ENCODE measurements around the gene MGLL. TPM values are rescaled to one million over a fixed set of nuclear protein-coding genes. Genes with fewer than 3 reads are reported as not detected.
A peak's percentile ranks its signal among the peaks of the same experiment; 100 is the strongest.

Gene MGLL
- total RNA-seq, 2 experiments from 2014 or later = 0.28 to 0.29 TPM

DNA sequence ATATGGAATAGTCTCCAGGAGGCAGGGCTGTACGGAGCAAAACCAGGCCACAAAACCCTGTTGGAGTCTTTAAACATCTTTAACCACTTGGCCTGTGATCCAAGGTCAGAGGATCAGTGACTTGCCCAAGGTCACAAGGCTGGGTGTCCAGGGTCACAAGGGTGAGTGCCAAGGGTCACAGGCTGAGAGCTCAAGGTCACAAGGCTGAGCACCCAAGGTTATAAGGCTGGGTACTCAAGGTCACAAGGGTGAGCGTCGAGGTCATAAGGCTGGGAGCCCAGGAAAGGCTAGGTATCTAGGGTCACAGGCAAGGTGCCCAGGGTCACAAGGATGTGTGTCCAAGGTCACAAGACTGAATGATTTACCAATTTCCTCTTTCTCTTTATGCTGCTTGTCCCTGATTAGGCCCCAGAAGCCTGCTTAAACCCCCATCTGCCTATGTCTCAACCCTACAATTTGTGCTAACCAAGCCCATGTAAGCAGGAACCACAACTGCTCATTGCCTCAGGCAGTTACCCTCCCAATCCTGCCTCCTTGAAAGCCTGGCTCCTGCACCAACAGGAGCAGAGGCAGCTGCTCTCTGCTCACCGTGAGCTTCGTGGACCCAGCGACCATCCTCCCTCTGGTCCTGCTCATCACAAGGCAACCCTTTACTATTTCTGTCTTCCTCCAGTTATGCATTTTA lies 51.5 kb downstream of the MGLL start:
- Mint-ChIP-seq H3K4me3 (no peak overlapping the region), H3K27me3 (no peaks in the 10 kb centered on the region), H3K36me3 (peaks cover 1% of the 10 kb centered on the region), H3K27ac (no peak overlapping the region), H3K9me3 (peaks cover 7% of the 10 kb centered on the region), H3K4me1 (peaks cover 5% of the 10 kb centered on the region)
- no peak for DNase-seq

DNA sequence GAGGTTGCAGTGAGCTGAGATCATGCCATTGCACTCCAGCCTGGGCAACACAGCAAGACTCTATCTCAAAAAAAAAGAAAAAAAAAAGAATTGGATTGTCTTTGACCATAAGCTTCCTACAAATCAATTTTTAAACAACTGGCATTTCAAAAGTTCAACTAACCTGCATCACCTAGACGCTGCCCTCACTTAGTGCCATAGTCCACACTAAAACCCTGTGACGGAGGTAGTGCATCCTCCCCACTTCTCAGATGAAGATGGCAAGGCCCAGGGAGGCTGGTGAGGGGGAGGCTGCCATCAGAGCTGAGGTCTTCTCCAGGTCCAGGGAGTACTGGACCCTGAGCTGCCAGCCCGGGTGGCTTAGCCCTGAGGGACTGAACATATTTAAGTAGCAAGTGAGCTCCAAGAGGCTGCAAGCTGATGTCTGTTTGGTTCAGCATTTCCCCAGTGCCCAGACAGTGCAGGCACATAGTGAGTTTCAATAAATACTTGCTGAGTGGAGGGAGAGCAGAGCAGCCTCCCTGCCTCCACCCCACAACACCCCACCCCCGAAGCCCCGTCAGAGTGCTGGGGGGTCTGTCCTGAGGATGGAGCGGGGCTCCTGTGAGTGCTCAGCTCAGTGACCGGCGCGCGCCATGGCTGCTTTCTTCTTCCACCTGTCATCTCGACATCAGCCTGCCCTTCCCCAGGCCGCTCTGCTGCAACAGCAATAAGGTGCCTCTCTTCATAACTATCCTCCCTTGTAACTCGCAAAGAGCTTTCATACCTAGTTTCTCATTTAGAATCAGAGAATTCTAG lies 52.8 kb downstream of the MGLL start:
- Mint-ChIP-seq H3K27me3 (no peaks in the 10 kb centered on the region), H3K4me3 (no peak overlapping the region), H3K27ac (no peak overlapping the region), H3K36me3 (peaks cover 1% of the 10 kb centered on the region), H3K4me1 (no peaks in the 10 kb centered on the region), H3K9me3 (peaks cover 7% of the 10 kb centered on the region)
- DNase-seq = no peak

DNA sequence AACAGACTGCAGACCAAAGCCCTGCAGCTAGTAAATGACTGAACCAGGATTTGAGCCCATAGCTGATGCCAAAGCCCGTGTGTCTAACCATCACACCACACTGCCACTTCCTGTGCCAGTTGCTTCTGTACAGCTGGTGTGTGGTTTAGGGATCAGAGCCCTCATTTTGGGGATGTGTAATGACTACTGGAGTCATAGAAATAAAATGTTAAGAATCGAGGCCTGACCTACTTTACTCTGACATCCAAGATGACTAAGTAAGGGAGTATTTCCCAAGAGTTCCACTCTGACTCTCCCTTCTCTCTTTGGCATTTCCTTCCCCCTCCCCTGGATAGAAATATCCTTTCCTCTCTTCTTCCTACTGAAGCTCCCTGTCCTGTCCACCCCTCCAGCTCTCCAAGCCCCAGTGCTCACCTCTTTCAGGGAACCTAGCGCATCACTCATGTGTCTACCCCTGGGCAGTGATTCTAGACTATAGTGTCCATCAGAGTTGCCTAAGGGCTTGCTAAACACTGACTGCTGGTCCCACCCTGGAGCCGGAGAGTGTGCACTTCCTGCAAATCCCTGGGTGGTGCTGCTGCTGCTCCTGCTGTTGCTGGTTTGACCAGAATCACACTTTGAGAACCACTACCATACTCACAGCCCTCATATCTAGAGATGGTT lies 53.8 kb downstream of the MGLL start:
- peaks cover 1% of the 10 kb centered on the region for H3K36me3 Mint-ChIP-seq
- H3K9me3 Mint-ChIP-seq = peaks cover 7% of the 10 kb centered on the region
- H3K4me1 Mint-ChIP-seq = no peaks in the 10 kb centered on the region
- H3K27me3 Mint-ChIP-seq = no peaks in the 10 kb centered on the region
- no peak overlapping the region for H3K4me3 Mint-ChIP-seq
- no peak for DNase-seq
- no peak overlapping the region for H3K27ac Mint-ChIP-seq

DNA sequence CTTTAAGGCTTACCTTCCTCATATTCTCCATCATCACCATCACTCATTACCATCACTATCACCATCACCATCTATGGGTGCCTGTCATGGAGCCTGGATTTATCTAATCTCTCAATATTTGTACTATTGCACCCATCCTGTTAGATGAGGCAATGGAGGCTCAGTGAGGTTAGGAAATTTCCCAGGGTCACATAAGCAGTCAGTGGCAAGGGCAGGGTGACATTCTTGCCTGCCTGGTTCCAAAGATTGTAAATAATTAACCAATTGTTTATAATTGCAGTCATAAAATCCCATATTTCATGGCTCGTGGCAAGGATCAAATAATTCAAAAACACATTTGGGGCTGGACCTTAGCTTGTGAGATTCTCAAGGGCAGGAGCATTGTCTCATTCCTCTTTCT lies 55.2 kb downstream of the MGLL start:
- Mint-ChIP-seq H3K9me3 (peaks cover 7% of the 10 kb centered on the region), H3K4me1 (peaks cover 10% of the 10 kb centered on the region), H3K4me3 (no peak overlapping the region), H3K27me3 (peaks cover 2% of the 10 kb centered on the region), H3K27ac (no peak overlapping the region), H3K36me3 (peaks cover 1% of the 10 kb centered on the region)
- no peak for DNase-seq

DNA sequence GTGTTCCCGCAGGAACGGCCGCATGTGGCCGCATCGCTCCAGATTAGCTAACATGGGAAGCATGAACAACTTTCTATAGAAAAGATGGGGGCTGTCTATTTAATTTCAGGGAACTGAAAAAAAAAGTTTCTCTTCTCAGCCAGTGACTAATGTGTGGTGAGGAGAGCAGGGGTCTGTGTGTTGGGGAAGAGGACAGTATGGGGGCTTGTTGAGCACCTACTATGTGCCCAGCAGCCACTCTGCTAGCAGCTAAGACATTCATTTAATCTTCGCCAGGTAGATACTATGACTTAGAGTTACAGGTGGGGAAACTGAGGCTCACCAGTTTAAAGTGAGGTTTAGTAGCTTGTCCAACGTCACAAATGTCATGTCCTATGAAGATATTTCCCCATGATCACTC lies 56.6 kb downstream of the MGLL start:
- Mint-ChIP-seq H3K4me3 (no peak overlapping the region), H3K27me3 (peaks cover 3% of the 10 kb centered on the region), H3K36me3 (peaks cover 1% of the 10 kb centered on the region), H3K4me1 (peaks cover 15% of the 10 kb centered on the region), H3K9me3 (peaks cover 7% of the 10 kb centered on the region), H3K27ac (no peak overlapping the region)
- no peak for DNase-seq

DNA sequence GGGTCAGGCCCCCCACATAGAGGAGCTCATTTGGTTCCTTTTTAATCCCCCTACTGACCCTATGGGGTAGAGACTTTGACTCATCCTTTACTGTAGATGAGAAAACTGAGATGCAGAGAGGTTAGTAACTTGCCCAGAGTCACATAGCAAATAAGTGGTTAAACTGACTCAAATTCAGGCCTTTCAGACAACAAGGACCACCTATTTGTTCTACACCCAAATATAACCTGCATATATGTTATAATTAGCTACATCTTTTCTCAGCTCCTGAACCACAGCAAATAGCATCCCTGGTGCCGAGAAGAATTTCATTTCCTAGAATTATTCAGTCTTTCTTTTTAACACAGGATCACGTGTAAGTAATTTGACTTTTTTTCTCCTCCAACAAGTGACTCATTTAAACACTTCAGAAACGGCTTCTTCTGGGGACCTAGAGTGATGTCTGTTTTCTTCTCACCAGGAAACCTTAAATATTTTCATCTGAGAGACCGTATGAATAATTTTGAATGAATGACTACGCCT lies 57.4 kb downstream of the MGLL start:
- Mint-ChIP-seq H3K36me3 (peaks cover 1% of the 10 kb centered on the region), H3K4me3 (no peak overlapping the region), H3K27me3 (peaks cover 5% of the 10 kb centered on the region), H3K27ac (no peak overlapping the region), H3K4me1 (peaks cover 15% of the 10 kb centered on the region), H3K9me3 (peaks cover 7% of the 10 kb centered on the region)
- no peak for DNase-seq

DNA sequence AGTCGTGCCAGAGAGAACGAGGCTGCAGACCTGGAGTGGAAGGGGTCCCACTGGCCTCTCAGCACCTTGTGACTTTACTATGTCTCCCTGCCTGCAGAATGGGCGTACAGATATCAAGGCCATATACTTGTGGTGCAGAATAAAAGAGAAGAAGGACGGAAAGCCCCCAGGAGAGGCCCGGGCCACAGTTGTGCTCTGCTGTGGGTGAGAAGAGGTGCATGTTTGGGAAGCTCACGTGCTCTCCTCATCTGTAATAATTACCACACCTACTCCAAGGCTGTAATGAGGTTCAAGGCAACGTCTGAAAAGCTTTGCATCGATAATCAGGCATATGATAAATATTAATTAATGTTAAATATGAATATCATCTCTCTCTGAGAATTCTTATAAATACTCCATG lies 58.0 kb downstream of the MGLL start:
- H3K36me3 Mint-ChIP-seq = peaks cover 1% of the 10 kb centered on the region
- peaks cover 7% of the 10 kb centered on the region for H3K27me3 Mint-ChIP-seq
- DNase-seq = no peak
- H3K27ac Mint-ChIP-seq = no peak overlapping the region
- peaks cover 15% of the 10 kb centered on the region for H3K4me1 Mint-ChIP-seq
- H3K4me3 Mint-ChIP-seq = no peak overlapping the region
- H3K9me3 Mint-ChIP-seq = peaks cover 7% of the 10 kb centered on the region

DNA sequence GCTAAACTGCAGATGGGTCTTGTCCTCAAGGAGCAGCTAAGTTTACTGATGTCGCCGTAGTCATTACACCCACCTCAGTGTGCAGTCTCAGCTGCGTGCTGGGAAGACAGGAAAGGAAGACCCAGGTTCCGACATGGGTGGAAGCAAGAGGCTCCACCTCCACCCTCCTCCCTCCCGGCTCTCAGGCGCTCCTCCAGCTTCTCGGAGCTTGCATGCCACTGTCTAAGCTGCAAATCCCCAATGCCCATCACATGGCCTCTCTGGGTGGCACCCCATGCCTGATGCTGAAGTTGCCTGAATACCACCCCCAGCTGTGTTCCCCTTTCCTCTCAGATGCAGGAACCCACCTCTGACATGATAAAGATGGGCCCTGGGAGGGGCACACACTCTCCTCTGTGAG lies 58.5 kb downstream of the MGLL start:
- H3K9me3 Mint-ChIP-seq = peaks cover 7% of the 10 kb centered on the region
- H3K27ac Mint-ChIP-seq = no peak overlapping the region
- no peak overlapping the region for H3K4me3 Mint-ChIP-seq
- H3K4me1 Mint-ChIP-seq = peaks cover 15% of the 10 kb centered on the region
- peaks cover 1% of the 10 kb centered on the region for H3K36me3 Mint-ChIP-seq
- DNase-seq = no peak
- peaks cover 7% of the 10 kb centered on the region for H3K27me3 Mint-ChIP-seq

DNA sequence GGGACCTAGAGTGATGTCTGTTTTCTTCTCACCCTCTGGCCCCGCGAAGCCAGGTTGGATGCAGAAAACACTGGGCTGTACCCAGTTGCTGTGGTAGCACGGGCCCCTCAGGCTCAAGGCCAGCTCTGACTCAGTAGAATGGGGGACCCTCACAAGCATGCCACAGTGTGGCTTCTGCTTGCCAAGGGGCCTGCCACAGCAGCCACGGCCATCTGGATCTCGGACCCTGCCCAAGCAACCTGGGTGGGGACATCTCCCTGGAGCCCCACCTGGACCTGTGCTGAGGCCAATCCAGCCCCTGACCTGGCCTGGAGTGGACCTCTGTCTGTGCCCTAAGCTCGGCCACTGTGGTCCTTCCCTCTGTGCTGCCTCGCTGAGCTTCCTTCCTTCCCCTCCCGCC lies 59.0 kb downstream of the MGLL start:
- Mint-ChIP-seq H3K27ac (no peak overlapping the region), H3K4me3 (no peak overlapping the region), H3K36me3 (no peaks in the 10 kb centered on the region), H3K9me3 (peaks cover 5% of the 10 kb centered on the region), H3K27me3 (peaks cover 7% of the 10 kb centered on the region), H3K4me1 (peaks cover 15% of the 10 kb centered on the region)
- no peak for DNase-seq

DNA sequence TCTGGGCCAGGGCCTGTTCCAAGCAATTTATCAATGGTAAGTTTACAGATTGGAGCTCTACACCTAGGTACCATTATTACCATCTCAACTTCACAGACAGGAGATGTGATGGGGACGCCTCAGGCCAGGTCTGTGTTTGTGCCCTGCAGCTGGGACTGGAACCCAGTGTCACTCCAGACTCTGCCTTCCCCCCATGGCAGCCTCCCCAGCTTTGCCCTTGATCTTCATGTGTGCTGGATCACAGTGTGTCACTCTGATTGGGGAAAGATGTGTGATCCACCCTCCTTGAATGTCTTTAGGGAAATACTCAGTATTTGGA lies 59.6 kb downstream of the MGLL start:
- H3K27me3 Mint-ChIP-seq = peaks cover 7% of the 10 kb centered on the region
- no peak overlapping the region for H3K4me3 Mint-ChIP-seq
- DNase-seq = no peak
- no peak overlapping the region for H3K27ac Mint-ChIP-seq
- H3K4me1 Mint-ChIP-seq = peaks cover 15% of the 10 kb centered on the region
- peaks cover under 1% of the 10 kb centered on the region for H3K9me3 Mint-ChIP-seq
- H3K36me3 Mint-ChIP-seq = no peaks in the 10 kb centered on the region

DNA sequence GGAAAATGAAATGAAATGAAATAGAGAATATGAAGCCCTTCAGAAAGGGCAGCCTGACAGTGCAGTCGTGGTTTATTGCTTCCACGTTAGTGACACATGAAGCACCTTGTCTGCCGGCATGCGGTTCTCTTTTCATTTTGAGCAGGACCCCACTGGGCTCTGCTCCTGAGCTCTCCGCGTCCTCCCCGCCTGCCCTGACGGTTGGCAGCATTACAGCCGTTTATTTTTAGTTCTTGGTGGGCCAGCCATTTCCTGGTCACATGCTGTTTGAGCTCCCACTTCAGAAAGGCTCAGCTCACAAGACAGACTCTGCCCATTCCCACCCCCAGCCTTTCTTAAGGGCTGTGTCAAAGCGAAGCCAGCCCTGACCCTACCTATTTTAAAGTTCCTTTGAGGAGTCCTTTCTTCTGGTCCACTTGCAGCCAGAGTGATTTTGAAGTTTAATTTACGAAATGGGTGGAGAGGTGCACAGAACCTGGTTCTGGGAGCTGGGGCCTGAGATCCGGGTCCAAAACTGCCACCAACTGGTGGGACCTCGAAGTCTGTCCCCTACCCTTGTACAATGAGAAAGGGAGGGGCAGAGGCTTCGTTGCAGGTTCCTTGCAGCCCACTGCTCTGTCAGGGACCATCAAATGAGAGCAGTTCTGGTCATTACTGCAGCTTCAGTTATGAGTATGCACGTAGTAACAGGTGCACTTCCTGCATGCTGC lies 60.1 kb downstream of the MGLL start:
- no peak for DNase-seq
- H3K4me3 Mint-ChIP-seq = peak overlapping the region; percentile 25

DNA sequence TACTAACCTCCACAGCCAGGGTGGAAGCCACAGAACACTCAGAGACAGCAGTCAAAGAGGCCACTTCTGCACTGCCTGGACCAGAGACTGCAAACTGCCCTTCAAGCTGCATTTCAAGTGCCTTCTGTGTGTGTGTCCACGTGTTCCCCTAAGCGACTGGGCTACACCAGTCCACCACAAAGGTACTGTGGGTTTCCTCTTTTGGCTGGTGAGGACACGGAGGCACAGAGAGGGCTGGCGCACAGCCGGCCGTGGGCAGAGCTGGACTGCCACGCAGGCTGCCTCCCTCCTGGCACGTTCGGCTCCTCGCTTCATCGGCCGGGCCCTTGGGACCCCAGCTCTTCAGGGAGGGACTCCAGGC lies 60.9 kb downstream of the MGLL start:
- H3K27me3 Mint-ChIP-seq = peaks cover 7% of the 10 kb centered on the region
- no peak for DNase-seq
- peaks cover 17% of the 10 kb centered on the region for H3K4me1 Mint-ChIP-seq
- H3K9me3 Mint-ChIP-seq = no peaks in the 10 kb centered on the region
- H3K27ac Mint-ChIP-seq = no peak overlapping the region
- no peaks in the 10 kb centered on the region for H3K36me3 Mint-ChIP-seq
- H3K4me3 Mint-ChIP-seq = no peak overlapping the region

More for the DNA sequence above, 60.1 kb downstream of the MGLL start:
- Mint-ChIP-seq H3K4me1 (peaks cover 15% of the 10 kb centered on the region), H3K27ac (peak overlapping the region; percentile 54), H3K9me3 (no peaks in the 10 kb centered on the region), H3K36me3 (no peaks in the 10 kb centered on the region), H3K27me3 (peaks cover 7% of the 10 kb centered on the region)

DNA sequence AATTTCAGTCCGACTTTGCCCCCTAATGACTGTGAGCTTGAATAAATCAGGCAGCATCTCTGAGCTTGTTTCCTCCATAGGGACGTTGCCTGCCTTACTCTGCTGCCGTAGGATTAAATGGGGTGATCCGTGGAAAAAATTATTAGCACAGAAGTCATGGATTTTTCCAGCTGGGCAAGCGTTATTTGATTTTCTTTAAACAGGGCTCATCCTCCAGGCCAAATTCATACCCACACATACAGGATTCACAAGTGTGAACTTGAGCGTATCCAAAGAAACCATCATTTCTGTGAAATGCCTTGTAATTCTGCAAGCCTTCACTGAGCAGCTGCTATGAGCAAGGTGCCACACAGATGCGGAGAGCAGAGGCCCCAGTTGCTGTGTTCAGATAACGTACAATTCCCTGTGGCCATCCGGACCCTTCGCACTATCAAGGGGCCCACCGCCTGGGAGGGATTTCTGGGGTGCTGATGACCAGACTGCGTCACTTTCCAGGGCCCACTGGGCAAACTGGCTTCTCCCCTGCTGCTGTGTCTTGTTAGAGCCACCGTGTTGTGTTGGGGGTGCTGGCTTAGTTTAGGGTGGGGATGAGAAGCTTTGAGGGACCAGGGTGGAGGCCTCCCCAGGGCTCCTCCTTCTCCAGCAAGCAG lies 61.4 kb downstream of the MGLL start:
- Mint-ChIP-seq H3K9me3 (no peaks in the 10 kb centered on the region), H3K27me3 (peaks cover 7% of the 10 kb centered on the region), H3K4me3 (no peak overlapping the region), H3K4me1 (peaks cover 21% of the 10 kb centered on the region), H3K36me3 (no peaks in the 10 kb centered on the region), H3K27ac (no peak overlapping the region)
- no peak for DNase-seq

DNA sequence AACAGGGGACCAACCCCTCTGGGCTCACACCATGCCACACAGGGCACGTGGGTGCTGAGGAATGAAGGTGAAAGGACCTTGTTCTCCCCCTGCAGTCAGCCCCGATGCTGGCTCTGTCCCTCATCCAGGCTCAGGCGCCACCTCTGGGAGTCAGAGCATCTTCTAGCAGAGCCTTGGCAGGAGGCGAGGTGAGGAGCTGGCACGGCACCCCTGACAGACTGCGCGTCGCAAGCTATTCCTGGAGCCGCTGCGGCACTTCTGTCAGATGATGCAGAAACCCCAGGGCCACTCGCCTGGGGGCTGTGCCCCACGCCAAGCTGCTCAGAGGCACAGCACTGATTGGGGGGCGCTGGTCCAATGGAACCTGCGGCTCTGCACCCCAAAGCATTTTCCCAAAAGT lies 62.0 kb downstream of the MGLL start:
- no peak overlapping the region for H3K27ac Mint-ChIP-seq
- H3K27me3 Mint-ChIP-seq = peaks cover 7% of the 10 kb centered on the region
- no peak overlapping the region for H3K4me3 Mint-ChIP-seq
- no peaks in the 10 kb centered on the region for H3K9me3 Mint-ChIP-seq
- DNase-seq = no peak
- H3K4me1 Mint-ChIP-seq = peaks cover 26% of the 10 kb centered on the region
- no peaks in the 10 kb centered on the region for H3K36me3 Mint-ChIP-seq
